HG03097 (cell line): ENCODE data around the gene THBS2.
"Not testable (repeated sequence)": the region's sequence is repeated elsewhere in the genome, so short reads cannot be mapped to it uniquely, and the experiment has no call there.

Experiments used
- ATAC-seq: cut with Tn5 transposase; IDR thresholded peaks from one replicate; pipeline ENCODE4 v1.9.1; 2021; ENCODE audit not compliant: unreplicated experiment, low FRiP score

Gene THBS2

DNA sequence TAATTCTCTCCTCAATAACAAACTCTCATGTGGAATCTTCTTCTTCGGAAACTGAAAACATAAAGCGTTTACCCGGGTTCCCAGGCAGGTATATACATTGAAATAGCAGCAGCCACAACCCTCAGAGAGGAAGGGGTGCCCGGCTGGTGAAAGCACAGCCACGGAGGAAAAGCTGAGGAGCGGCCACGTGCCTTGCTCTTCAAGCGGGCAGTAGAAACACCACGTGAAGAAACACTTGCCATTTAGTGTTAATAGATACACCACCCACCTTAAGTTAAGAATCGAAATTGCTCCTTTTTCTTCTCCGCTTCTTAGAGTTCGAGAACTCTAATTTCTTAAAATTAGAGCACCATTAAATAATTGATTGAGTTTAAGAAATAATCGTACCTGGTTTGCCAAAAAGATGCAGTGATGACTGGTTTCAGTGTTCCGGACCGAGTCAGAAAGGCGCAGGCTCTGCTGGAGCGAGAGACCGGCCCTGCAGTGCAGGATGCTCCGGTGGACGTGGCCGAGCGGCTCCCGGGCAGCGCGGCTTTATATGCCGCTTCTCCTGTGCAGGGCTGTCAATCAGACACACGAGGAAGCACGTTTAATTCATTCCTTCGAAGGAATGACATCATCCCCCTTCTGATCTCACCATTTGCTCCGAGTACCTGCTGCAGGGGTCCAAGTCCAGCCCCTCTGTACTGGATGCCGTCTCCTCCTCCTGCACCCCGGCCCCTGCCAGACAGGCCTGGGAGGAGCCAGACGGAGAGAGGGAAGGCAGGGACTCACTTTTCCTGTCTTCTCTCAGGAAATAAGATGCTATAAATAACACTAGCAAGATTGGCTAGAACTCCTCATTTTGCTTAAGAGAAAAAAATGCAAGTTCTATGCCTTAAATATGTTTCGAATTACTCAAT, at the start of gene THBS2:
TSS of gene THBS2 (minus strand) at position 510 of the 902 bp plus-strand sequence. CDS start 3,062 bp downstream, outside the sequence.
- ATAC-seq = no peak

DNA sequence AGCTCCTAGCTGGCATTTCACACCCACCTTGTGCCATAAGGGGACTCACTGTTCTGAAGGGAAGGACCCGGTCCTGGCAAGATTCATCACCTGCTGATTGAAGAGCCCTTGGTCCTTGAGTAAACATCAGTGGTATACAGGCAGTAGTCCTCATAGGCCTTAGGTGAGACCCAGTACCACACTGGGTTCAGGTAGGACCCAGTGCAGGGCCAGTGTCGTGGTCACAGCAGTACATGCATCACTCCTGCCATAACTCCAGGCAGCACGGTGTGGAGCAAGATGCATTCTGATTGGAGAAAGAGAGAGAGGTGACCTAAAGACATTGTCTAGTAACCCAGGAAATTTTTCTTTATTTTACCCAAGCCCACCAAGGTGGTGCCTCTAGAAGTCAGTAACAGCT, 49.1 kb upstream of the THBS2 start:
- no peak for ATAC-seq

DNA sequence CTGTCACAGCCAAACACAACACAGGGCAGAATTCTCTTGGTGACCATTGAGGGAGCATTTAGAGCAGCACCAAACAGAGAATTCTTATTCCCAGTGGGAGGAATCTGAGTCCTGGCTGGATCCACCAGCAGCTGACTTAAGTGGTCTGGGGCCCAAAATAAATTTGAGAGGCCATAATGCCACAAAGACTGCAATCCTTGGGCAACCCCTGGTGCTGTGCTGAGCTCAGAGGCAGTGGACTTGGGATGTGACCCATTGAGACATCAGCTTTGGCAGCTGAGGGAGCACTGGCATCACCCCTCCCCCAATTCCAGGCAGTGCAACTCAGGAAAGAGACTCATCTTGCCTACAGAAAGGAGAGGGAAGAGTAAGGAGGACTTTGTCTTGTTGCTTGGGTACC, 48.6 kb upstream of the THBS2 start:
- ATAC-seq = no peak

DNA sequence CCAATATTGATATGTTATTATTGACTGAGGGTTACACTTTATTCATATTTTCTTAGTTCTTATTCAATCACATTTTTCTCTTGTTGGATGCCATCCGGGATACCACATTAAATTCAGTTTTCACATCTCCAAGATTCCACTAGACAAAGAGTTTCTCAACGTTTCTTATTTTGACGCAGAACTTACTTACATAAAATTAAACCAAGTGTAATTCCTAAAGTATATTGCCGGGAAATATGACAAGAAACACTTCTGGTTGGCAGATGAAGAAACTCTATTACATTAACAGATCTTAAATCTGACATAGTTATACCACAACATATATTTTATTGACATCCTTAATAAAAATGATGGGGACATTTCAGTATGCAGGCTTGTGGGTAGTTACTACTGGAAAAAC, 47.3 kb upstream of the THBS2 start:
- no peak for ATAC-seq

DNA sequence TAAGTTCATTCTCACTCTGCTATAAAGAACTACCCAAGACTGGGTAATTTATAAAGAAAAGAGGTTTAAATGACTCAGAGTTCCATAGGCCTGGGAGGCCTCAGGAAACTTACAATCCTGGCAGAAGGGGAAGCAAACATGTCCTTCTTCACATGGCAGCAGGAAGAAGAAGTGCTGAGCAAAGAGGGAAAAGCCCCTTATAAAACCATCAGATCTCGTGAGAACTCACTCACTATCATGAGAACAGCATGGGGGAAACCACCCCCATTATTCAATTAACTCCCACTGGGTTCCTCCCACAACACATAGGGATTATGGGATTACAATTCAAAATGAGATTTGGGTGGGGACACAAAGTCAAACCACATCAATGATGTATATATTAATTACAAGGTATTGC, 45.0 kb upstream of the THBS2 start:
- ATAC-seq = not testable (repeated sequence)

DNA sequence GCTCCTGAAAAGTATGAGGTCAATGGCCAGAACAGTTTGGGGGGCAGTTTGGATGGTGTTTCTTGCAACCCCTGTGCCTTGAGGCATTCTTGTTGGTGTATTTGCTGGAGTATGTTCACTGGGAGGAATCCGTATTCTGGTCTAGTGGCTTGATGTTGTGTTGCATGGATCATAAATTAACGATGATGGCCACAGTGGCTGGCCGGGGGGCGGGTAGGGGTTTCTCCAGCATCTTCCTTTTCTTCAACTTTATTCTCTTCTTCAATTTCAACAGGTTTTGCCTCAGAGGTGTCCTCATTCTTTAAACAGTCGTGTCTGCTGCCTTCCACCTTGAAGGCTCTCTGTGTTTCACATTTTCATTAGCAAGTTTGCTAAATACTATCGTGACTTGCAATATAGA, 43.0 kb upstream of the THBS2 start:
- no peak for ATAC-seq

DNA sequence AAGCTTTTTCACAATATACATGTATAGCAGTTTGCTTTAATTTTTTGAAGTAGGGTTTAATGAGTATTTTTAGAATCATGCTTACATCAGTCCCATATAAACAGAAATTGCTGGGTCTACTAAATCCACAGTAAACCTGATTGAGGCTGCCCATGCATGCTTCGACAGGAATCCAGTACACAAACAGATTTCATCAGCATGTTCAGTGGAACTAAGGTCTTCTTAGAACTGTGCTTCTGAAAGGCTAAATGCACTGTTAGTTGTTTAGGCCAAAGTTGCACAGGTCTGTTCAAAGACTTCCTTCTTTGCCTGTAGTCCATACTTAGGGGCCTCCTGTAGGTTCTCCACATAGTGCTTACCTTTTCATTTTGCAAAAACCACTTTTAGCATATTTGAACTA, 42.5 kb upstream of the THBS2 start:
- ATAC-seq = no peak

DNA sequence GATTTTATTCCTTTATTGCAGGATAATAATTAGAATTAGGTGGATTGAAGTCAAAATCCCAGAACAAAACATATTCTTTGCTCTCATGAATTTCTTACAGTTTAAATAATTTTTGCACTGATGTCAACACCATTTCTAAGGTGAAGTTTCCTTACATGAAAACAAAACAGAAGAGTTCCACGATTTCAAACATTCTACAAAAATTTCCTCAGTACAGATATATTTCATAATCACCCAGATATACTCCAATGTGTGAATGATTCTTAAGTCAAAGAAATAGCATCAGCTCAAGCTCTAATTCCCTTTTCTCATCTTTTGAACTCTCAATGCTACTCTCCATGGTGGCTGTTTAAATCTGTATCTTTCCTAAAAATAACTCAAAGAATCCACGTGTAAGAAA, 39.5 kb upstream of the THBS2 start:
- no peak for ATAC-seq

DNA sequence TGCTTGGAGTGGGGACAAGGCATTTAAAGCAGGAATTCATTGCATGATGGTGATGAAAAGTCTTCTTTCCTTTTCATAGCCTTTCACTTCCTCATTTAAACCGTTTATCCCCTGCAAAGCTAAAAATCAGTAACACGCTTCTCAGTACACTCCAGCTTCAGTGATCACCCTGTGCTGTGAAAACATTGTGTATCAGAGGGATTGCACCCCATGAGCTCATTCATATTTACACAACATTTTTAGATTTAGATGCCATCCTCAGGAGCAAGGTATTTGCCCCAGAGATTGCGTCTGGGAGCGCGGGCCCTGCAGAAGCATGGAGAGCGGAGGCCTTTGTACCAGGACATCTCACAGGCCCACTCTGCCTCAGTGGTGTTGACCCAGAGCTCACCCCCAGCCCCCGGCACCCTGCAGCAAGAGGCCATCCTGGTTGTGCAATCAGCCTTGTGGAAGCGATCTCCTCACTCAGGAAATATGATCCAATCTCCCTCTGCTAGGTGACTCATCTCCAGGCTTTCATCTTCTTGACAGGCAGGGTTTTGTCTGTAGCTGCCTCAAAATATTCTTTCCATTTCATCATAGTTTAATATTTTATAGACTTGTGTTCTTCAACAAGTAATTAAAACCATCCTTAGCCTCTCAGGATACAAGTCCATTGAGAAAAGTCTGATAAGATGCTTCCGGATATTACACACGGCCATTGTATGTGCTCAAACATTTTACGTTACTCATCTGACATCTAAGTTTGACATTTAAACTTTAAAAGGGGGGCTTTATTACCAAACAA, 38.9 kb upstream of the THBS2 start:
- no peak for ATAC-seq

DNA sequence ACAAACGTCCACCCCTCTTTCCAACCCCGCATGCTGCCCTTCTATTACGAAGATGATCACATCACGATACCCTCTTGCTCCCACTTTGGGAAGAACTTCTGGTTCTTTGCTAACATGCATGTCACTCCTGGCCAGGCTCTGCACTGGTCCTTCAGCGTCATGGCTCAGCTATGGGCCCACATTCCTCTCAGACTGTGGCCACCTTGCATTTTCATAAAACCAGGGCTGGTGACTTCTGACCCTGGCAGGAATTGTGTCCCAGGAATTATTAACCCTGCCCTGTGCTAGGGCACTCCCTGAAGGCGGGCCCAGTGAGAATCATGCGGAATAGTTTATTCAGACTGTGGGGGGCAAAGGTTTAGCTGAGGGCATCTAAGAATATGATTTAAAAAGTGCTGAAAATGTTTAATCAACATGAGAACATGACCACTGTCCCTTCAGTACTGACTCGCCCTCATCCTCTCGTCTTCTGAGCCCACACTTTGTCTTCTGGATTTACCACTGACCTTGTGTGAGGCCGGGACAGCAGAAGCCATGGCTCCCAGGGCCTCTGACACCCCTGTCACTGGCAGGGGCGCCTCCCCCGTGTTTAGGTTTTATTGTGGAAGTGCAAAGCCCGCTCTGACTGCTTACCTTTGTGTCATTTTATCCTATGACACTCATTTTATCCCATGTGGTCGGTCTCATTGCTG, 38.1 kb upstream of the THBS2 start:
- no peak for ATAC-seq

DNA sequence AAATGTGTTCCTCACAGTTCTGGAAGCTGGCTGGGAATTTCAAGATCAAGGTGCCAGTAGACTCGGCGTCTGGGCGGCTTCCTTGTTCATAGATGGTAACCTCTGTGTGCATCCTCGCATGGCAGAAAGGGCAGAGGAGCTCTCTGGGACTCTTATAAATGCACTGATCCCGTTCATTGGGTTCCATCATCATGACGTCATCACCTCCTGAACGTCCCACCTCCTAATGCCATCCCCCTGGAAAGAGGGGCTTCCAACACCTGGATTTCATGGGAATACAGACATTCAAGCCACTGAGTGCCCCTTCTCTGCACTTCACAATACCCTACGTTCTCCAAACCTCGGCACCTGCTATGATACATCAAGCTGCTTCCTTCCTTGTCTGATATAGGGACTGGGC, 37.5 kb upstream of the THBS2 start:
- no peak for ATAC-seq

DNA sequence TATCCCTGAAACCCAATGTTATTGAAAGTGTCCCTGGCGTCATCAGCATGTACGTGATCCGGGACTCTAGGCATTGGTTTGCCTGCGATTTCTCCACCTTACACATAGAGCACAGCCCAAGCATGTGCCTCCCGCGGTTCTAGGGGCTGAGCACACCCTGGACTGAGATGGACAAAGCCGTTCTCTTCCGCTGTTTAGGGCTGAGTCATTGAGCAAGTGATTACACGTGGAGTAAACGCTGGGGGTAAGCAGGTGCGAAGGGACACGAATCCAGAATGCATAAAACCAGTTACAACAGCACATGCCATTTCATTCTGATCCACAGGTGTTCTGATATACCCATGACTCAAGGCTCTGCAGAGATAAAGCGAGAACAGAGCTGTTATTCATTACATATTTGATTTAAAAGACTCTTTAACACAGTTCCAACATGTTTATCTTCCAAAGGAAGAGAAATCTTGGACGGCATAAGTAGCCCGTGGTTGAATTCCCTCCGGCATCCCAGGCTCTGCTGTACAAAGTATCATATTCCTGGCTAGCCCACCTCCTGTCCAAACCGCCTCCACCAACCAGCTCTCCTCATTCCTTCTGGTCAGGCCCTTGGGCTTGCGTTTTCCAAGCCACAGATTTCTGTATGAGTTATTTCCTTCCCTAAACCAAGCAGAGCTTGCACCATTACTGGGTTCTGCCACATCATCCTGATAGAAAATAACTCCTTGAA, 36.1 kb upstream of the THBS2 start:
- ATAC-seq = no peak

DNA sequence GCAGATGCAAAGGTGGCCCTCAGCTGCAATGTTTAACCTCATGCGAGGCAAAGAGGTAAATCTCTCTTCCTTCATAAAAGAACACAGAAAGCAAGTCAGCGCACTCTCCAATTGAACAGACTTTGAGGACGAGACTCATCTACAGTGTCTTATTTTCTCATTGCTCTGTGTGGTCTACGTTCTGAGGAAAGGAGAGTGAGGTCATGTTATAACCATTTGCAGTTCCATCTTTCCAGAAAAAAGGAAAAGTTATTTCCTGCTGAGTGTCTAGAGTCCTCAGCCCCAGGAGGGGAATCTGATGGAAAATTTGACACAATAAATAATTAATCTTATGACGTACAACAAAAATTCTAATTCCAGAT, 35.6 kb upstream of the THBS2 start:
- no peak for ATAC-seq

DNA sequence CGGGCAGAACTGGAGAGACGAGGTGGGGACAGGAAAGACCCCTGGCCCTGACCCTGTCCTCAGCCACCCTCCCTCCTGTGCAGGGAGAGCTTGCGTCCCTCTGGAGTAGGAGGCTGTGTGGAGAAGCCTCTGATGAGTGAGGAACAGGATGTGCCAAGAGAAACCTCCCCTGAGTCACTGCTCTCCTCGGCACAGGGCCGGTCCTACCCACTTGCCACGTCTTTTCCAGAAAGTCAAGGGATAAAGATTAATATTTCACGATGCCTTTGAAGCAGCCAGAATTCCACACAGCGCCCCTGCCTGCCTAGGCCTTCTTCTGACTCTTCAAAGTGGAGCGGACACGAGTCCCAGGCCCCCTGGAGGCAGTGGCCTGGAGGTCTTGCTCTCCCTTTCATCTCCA, 34.9 kb upstream of the THBS2 start:
- ATAC-seq = no peak

DNA sequence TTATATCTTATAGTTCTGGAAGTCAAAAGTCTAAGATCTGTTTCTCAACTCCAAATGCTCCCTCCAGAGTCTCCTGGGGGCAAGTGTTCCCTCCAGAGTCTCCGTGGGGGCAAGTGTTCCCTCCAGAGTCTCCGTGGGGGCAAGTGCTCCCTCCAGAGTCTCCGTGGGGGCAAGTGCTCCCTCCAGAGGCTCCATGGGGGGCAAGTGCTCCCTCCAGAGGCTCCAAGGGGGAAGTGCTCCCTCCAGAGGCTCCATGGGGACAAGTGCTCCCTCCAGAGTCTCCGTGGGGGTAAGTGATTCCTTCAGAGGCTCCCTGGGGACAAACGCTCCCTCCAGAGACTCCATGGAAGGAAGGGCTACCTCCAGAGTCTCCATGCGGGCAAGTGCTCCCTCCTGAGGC, 34.0 kb upstream of the THBS2 start:
- no peak for ATAC-seq

DNA sequence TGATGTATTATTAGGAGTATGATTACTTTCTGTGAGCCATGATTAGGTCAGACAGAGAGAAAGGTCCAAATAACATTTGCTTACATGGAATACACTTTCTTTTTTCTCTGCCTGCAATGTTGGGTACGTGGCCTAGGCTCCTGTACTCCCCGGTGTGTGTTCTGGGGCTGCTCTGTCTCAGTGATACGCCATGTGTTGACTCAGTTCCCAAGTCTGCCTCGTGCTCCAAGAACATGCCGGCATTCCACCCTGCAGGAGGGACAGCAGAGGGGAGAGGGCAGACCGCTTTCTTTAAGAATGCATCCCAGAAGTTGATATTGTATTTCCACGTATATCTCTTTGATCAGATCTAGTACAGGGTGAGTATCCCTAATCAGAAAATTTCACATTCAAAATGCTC, 33.3 kb upstream of the THBS2 start:
- no peak for ATAC-seq

DNA sequence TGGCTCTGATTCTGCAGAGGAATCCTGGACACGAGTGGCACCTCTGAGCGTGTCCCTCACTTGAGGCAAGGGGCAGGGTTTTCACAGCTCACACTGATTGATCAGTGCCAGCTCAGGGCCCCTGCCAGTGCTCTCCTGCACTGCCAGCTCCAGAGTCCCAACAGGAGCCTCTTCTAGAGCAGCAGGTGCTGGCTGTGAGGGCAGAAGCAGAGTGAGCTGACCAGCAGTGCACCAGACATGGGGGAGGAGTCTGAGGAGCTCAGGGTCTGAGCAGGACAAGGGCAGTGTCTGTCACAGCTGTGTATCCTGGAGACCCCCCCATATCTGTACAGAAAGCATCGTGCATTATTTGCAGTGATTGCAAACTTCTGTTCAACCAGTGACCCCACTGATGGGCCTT, 31.5 kb upstream of the THBS2 start:
- ATAC-seq = no peak

DNA sequence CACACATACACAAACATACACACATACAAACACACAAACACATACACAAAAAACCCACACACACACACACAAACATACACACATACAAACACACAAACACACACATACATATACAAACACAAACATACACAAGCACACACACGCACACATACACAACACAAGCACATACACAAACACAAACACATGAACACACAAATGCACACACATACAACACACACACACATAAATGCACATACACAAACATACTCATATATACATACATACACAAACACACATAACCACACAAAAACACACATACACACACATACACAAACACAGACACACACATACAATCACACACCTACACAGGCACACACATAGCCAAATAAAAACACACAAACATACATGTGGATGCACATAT, 30.3 kb upstream of the THBS2 start:
- ATAC-seq = no peak

DNA sequence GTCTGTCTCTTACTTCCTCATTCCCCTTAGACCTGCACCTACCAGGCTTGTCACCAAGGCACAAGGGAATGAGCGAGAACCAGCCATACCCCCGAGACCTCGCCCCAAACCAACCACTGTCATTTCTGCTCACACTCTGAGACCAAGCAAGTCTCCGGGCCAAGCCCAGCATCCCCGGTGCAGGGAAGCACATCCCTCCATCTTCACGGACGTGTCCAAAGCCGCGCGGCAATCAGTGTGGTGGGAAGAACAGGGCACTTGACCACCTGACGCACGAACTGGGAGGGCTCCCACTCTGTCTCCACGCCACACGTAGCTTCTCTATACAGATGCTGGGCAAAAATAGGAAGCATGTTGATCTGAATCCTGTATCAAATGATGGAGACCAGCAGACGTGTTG, 28.4 kb upstream of the THBS2 start:
- no peak for ATAC-seq

DNA sequence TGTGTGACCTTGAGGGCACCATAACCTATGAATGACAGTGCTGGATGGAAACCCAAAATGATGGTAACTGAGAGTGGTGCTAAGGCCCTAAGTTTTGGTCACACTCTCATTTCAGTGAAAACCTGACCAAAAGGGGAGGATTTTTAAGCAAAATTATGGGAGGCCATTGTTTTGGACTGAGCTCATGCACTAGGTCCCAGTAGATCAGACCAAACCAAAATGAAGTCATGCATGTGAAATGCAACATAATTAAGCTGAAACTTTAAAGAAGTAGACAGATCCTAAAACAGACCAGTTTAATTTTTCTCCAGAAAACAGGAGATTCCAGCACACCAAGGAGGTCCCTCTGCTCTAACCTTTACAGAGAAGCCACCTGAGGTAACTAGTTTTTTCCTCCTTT, 24.0 kb upstream of the THBS2 start:
- ATAC-seq = no peak

DNA sequence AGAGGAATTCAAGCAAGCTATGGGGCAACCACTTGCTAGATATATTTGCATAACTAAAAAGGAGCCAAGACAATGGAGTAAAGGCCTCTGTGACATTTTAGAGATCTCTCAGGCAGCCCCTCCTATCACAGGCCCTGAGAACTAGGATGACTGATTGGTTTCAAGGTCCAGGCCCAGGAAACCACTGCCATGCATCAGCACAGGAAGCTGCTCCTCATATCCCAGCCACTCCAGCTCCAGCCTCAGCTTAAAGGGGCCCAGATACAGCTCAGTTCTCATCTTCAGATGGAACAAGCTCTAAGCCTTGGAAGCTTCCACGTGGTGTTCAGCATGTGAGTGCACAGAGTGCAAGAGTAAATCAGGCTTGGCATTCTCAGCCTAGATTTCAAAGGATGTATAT, 21.1 kb upstream of the THBS2 start:
- no peak for ATAC-seq
